Right atrium auricular region (tissue), 2 donors: Measurements from ENCODE around the gene ENTPD6. TPM values are rescaled to one million over a fixed set of nuclear protein-coding genes. Genes with fewer than 3 reads are reported as not detected.

Experiments
- DNase-seq: peaks from one replicate; pipeline ENCODE4 v3.0.0-alpha.2; 2019; ENCODE audit warnings: low spot score
- H3K27ac ChIP-seq, 2 donors: fragments of 200-600 bp; sonication (generic); 1 replicate in 1 of 2; 2 replicates in 1 of 2; pipeline ENCODE4 v1.5.1; 2016 to 2019
- H3K27me3 ChIP-seq, 2 donors: fragments of 200-600 bp; sonication (generic); one replicate each; pipeline versions ENCODE4 v1.5.1 to v1.6.0; 2017 to 2019
- H3K36me3 ChIP-seq: fragments of 200-600 bp; sonication (generic); one replicate; pipeline ENCODE4 v1.5.1; 2016
- H3K4me1 ChIP-seq, 2 donors: fragments of 200-600 bp; sonication (generic); one replicate each; pipeline versions ENCODE4 v1.5.1 to v1.6.0; 2017 to 2019
- H3K4me3 ChIP-seq, 2 donors: fragments of 200-600 bp; sonication (generic); 1 replicate in 1 of 2; 2 replicates in 1 of 2; pipeline ENCODE4 v1.5.1; 2017 to 2019; ENCODE audit warnings: mild to moderate bottlenecking in 1 of 2, moderate library complexity in 1 of 2
- H3K9me3 ChIP-seq, 2 donors: fragments of 200-600 bp; sonication (generic); one replicate each; pipeline ENCODE4 v1.5.1; 2019
- total RNA-seq, 2 donors: library from RNA; depleted of rRNA; stranded (reverse); fragments of >200 nt; gene quantifications; one replicate each; pipeline ENCODE4 v1.1.0, GENCODE V29; 2016
- TF ChIP-seq, protein P1 (sequence below), 2 donors: fragments of 200-600 bp; sonication (generic); IDR thresholded peaks; one replicate each; pipeline ENCODE4 v1.5.1; 2019; ENCODE audit warnings: antibody characterized with exemption in 2 of 2

Gene ENTPD6
- total RNA-seq, 2 donors from 2014 or later, result 75.9 to 116 TPM

DNA sequence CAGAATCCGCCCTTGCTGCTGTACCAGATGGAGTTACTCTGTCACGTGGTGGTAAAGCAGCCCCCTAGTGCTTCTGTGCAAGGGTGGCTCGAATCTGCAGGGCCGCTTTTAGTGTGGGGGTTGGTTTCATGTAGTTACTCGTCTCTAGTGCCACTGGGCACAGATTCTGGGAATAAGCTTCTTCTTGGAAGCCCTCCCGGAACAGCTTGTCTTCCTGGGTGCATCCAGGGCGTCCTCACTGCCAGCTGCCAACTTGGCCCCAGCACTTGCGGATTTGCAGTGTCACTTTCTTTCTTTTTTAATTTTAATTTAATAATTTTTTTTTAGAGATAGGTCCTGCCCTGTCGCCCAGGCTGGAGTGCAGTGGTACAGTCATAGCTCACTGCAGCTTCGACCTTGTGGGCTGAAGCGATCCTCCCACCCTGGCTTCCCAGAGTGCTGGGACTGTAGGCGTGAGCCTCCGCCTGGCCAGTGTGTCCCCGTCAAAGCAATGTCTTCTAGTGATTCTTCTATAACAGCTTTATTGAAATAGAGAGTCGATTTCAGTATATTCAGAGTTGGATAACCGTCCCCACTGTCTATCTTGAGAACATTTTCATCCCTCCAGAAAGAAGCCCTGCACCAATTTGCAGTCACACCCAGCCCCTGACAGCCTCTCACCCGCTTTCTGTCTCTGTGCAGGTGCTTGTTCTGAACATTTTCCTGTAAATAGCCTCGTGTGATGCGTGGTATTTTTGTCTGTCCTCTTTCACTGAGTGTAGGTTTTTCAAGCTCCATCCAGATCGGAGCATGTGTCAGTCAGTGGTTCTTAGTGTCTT lies 78.2 kb downstream of the ENTPD6 start:
- Histone ChIP-seq H3K27me3 (no peaks in the 10 kb centered on the region), H3K4me1 (peaks cover 0 to 61% of the 10 kb centered on the region in 2 donors), H3K36me3 (peaks cover 84% of the 10 kb centered on the region), H3K27ac (peak overlapping the region; percentile 46 to 78), H3K4me3 (no peak overlapping the region), H3K9me3 (no peaks in the 10 kb centered on the region)
- no peak for DNase-seq
- TF ChIP-seq, protein P1, sequence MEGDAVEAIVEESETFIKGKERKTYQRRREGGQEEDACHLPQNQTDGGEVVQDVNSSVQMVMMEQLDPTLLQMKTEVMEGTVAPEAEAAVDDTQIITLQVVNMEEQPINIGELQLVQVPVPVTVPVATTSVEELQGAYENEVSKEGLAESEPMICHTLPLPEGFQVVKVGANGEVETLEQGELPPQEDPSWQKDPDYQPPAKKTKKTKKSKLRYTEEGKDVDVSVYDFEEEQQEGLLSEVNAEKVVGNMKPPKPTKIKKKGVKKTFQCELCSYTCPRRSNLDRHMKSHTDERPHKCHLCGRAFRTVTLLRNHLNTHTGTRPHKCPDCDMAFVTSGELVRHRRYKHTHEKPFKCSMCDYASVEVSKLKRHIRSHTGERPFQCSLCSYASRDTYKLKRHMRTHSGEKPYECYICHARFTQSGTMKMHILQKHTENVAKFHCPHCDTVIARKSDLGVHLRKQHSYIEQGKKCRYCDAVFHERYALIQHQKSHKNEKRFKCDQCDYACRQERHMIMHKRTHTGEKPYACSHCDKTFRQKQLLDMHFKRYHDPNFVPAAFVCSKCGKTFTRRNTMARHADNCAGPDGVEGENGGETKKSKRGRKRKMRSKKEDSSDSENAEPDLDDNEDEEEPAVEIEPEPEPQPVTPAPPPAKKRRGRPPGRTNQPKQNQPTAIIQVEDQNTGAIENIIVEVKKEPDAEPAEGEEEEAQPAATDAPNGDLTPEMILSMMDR (IDR thresholded peaks at IDR 0.05), result no peak

DNA sequence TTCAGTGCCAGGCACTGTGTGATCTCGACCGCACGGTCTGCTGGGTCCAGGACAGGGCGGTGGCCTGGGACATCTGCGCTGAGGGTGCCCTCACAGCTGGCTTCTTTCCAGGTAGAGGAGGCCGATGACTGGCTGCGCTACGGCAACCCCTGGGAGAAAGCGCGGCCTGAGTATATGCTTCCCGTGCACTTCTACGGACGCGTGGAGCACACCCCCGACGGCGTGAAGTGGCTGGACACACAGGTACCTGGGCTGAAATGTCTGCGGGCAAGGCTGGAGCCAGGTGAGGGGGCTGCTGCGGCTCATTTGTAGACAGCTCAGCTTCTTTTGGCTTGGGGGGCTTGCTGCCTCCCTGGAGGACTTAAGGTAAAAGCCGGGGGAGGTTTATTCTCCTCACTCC lies 79.0 kb downstream of the ENTPD6 start:
- TF ChIP-seq, protein P1 (IDR thresholded peaks at IDR 0.05), result no peak
- Histone ChIP-seq H3K4me1 (peaks cover 0 to 61% of the 10 kb centered on the region in 2 donors), H3K4me3 (no peak overlapping the region), H3K36me3 (peaks cover 84% of the 10 kb centered on the region), H3K9me3 (no peaks in the 10 kb centered on the region), H3K27me3 (no peaks in the 10 kb centered on the region), H3K27ac (peak overlapping the region; percentile 46 to 78)
- DNase-seq, result no peak

DNA sequence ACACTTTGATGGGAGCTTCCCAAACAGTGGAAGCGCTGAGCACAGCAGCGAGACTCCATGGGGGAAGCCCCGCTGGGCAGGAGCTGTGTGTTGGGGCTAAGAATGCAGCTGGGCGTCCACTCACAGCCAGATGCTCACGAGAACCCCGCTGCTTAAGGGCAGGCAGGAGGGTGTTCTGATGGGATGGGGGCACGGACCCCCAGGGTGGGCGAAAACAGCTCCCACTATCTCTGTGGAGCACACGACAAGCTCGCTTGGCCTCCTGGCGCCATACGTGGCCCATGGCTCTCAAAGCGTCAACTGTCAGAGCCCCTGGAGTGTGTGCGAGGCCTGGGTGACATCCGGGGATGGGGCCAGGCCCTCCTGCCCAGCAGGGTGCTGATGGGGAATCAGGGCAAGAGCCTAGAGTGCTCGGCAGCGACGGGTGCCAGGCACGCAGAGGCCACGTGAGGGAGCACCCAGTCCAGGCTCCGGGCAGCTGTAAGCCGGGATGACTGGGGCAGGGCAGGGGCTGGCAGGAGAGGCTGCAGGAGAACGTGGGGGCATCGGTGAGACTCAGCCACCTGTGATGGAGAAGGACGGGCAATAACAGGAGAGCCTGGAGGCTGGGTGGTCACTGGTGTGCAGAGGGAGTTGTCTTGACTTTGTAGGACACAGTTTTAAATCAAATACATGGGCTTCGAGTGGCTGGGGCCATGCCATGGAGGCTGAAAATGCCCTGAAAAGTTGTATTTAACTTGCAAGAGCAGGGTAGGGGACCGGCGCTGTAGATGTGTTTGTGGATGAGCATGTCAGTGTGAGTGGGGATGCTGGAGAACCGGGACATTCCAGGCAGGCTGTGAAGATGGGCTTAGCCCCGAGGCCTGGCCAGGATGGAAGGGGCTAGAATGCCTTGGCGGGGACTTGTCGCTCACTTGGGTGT lies 79.6 kb downstream of the ENTPD6 start:
- H3K27ac ChIP-seq, result peak overlapping the region; percentile 46 to 78
- H3K4me3 ChIP-seq, result no peak overlapping the region
- no peak for DNase-seq
- H3K9me3 ChIP-seq, result no peaks in the 10 kb centered on the region
- H3K4me1 ChIP-seq, result peaks cover 0 to 61% of the 10 kb centered on the region in 2 donors
- TF ChIP-seq, protein P1 (IDR thresholded peaks at IDR 0.05), result peak in 1 of 2 donors; percentile 33
- H3K36me3 ChIP-seq, result peaks cover 84% of the 10 kb centered on the region
- no peaks in the 10 kb centered on the region for H3K27me3 ChIP-seq

DNA sequence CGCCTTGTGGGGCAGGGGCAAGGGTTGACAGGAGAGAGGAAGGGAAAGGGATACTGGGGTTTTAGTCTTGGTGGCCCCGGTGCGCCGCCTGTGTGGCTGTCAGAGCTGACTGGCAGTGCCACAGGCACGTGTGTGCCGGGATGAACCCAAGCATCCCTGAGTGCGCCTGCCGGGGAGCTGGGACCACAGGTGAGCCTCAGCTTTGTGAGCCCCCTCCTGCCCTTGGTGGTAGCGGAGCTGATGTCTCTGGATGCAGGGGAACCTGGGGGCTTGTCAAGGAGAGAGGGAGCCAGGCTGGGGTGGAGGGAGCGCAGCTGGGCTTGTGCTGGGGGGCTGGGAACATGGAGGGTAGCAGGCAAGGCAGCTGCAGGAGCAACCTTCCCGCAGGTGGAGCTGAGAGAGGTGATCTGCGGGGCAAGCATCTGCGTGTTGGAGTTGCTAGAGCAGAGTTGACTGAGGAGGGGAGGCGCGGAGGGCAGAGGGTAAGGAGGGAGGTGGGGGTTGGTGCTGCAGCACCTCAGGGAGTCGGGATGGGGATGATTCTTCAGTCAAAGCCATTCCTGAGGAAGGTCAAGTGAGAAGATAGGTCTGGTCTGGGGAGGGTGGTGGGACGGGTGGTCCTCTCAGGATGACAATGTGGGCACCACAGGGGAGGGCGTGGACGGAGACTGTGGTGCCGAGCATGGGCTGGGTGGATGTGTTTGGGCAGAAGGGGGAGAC lies 80.5 kb downstream of the ENTPD6 start:
- Histone ChIP-seq H3K27ac (peak overlapping the region in 1 of 2 donors; percentile 78), H3K9me3 (no peaks in the 10 kb centered on the region), H3K27me3 (no peaks in the 10 kb centered on the region), H3K36me3 (peaks cover 84% of the 10 kb centered on the region), H3K4me1 (peaks cover 0 to 60% of the 10 kb centered on the region in 2 donors), H3K4me3 (no peak overlapping the region)
- no peak for DNase-seq
- TF ChIP-seq, protein P1 (IDR thresholded peaks at IDR 0.05), result no peak

Other genes starting within 250 kb of the ENTPD6 start
- 1 to 10 TPM; 2.7 to 3.2 TPM for gene CST7, start 246.4 kb upstream of the ENTPD6 start, total RNA-seq
- 10 to 100 TPM; 30.3 to 30.5 TPM for gene APMAP, start 203.0 kb upstream of the ENTPD6 start, total RNA-seq
- 10 to 100 TPM; 25.6 to 26.4 TPM for gene ACSS1, start 137.6 kb upstream of the ENTPD6 start, total RNA-seq
- not detected for gene VSX1, start 113.6 kb upstream of the ENTPD6 start, total RNA-seq
- 100 to 1,000 TPM; 145 to 174 TPM for gene PYGB, start 52.4 kb downstream of the ENTPD6 start, total RNA-seq
- gene ABHD12, start 195.1 kb downstream of the ENTPD6 start, total RNA-seq, result 10 to 100 TPM; 20.7 to 40.6 TPM
- gene GINS1, start 212.0 kb downstream of the ENTPD6 start, total RNA-seq, result under 1 TPM; 0.33 to 0.35 TPM